ENCODE data around the gene SLC35F1.

SLC35F1 gene

DNA sequence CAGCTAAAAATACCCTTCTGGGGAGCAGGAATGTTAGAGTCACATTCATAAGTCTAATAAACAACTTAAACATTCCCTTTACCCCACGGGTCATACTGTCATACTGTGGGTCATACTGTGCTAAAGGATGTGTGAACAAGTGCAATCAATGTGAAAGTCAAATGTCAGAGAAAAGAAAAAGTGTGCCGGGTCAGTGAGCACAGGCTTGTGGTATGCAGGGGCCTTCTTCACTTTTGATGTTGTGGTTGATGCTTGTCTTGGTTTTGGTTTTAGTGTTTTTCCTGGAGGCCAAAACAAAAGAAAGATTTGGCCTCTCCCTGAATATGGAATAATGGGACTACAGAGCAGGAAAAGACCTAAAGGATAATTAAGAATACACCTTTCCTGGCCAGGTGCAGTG lies 373.1 kb downstream of the SLC35F1 start:
- TF ChIP-seq EZH2phosphoT487 (IDR thresholded peaks at IDR 0.05; ENCODE audit: low read depth), result no peak
- TF ChIP-seq, protein P1, sequence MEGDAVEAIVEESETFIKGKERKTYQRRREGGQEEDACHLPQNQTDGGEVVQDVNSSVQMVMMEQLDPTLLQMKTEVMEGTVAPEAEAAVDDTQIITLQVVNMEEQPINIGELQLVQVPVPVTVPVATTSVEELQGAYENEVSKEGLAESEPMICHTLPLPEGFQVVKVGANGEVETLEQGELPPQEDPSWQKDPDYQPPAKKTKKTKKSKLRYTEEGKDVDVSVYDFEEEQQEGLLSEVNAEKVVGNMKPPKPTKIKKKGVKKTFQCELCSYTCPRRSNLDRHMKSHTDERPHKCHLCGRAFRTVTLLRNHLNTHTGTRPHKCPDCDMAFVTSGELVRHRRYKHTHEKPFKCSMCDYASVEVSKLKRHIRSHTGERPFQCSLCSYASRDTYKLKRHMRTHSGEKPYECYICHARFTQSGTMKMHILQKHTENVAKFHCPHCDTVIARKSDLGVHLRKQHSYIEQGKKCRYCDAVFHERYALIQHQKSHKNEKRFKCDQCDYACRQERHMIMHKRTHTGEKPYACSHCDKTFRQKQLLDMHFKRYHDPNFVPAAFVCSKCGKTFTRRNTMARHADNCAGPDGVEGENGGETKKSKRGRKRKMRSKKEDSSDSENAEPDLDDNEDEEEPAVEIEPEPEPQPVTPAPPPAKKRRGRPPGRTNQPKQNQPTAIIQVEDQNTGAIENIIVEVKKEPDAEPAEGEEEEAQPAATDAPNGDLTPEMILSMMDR (IDR thresholded peaks at IDR 0.05; ENCODE audit: low read depth, low read length), result no peak
- Histone ChIP-seq H3K4me2 (ENCODE audit: low read length) (no peak overlapping the region), H3K79me2 (ENCODE audit: low read length) (no peaks in the 10 kb centered on the region), H3K4me1 (ENCODE audit: low read length) (peaks cover 3% of the 10 kb centered on the region; the same call in 1 of the 2 replicates), H3K27me3 (ENCODE audit: low read depth, low read length) (peaks cover 9% of the 10 kb centered on the region; the same call in 1 of the 2 replicates), H3K9me3 (ENCODE audit: insufficient read depth, low read length) (no peaks in the 10 kb centered on the region), H4K20me1 (ENCODE audit: insufficient read depth, low read length) (no peaks in the 10 kb centered on the region), H2AFZ (ENCODE audit: low read depth, low read length) (no peak overlapping the region), H3K4me3 (ENCODE audit: low read length) (no peak overlapping the region), H3K27ac (ENCODE audit: low read length) (no peak overlapping the region), H3K36me3 (replicated peaks; ENCODE audit: low read depth, low read length) (no peaks in the 10 kb centered on the region), H3K9ac (ENCODE audit: low read length) (no peak overlapping the region)

DNA sequence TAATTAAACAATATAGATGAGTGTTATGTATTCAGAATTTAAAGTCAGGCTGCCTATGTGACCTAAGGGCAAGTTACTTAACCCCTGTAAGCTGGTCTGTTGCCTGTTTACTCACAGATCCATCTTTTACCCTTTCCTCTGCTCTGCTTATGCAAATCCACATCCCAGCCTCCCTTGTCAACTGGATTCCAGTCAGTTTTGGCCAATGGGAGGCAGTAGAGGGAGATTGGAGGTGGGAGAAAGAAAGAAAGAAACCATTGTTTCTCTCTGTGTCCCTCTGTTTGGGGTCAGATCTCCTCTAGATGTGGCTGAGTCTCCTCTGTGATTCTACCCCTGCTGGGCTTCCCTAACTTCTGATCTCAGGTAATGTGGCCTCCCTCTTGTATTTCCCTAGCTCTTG lies 374.2 kb downstream of the SLC35F1 start:
- H3K9me3 ChIP-seq (ENCODE audit: insufficient read depth, low read length), result no peaks in the 10 kb centered on the region
- H3K4me2 ChIP-seq (ENCODE audit: low read length), result no peak overlapping the region
- H3K27me3 ChIP-seq (ENCODE audit: low read depth, low read length), result peaks cover 16% of the 10 kb centered on the region; the same call in 1 of the 2 replicates
- H3K27ac ChIP-seq (ENCODE audit: low read length), result no peak overlapping the region
- peaks cover 3% of the 10 kb centered on the region; the same call in 1 of the 2 replicates for H3K4me1 ChIP-seq (ENCODE audit: low read length)
- H4K20me1 ChIP-seq (ENCODE audit: insufficient read depth, low read length), result no peaks in the 10 kb centered on the region
- H2AFZ ChIP-seq (ENCODE audit: low read depth, low read length), result no peak overlapping the region
- no peak overlapping the region for H3K9ac ChIP-seq (ENCODE audit: low read length)
- H3K36me3 ChIP-seq (replicated peaks; ENCODE audit: low read depth, low read length), result no peaks in the 10 kb centered on the region
- H3K4me3 ChIP-seq (ENCODE audit: low read length), result no peak overlapping the region
- TF ChIP-seq, protein P1 (IDR thresholded peaks at IDR 0.05; ENCODE audit: low read depth, low read length), result no peak
- no peak for TF ChIP-seq EZH2phosphoT487 (IDR thresholded peaks at IDR 0.05; ENCODE audit: low read depth)
- no peaks in the 10 kb centered on the region for H3K79me2 ChIP-seq (ENCODE audit: low read length)

DNA sequence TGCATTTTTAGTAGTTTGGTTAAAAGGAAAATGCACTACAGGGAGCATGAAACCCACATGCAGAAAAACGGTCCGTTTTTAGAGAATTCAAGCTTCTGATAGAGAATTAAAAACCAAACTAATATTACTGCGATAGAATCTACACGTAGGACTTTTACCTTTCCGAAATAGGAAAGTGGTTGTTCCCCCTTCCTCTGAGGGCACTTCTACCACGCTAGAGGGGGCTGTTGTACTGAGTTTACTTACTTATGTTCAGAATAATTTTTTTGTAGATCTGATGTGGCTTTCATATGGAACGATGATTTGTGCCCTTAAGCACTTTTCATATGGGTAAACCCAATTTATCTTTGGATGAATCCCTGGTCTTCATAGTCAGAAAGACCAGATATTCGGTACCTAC lies 376.7 kb downstream of the SLC35F1 start:
- no peak overlapping the region for H3K9ac ChIP-seq (ENCODE audit: low read length)
- peaks cover 18% of the 10 kb centered on the region; the same call in 1 of the 2 replicates for H3K27me3 ChIP-seq (ENCODE audit: low read depth, low read length)
- H4K20me1 ChIP-seq (ENCODE audit: insufficient read depth, low read length), result no peaks in the 10 kb centered on the region
- H2AFZ ChIP-seq (ENCODE audit: low read depth, low read length), result no peak overlapping the region
- H3K79me2 ChIP-seq (ENCODE audit: low read length), result no peaks in the 10 kb centered on the region
- no peaks in the 10 kb centered on the region for H3K9me3 ChIP-seq (ENCODE audit: insufficient read depth, low read length)
- TF ChIP-seq EZH2phosphoT487 (IDR thresholded peaks at IDR 0.05; ENCODE audit: low read depth), result no peak
- TF ChIP-seq, protein P1 (IDR thresholded peaks at IDR 0.05; ENCODE audit: low read depth, low read length), result peak; percentile 70
- no peak overlapping the region for H3K27ac ChIP-seq (ENCODE audit: low read length)
- no peaks in the 10 kb centered on the region for H3K36me3 ChIP-seq (replicated peaks; ENCODE audit: low read depth, low read length)
- H3K4me2 ChIP-seq (ENCODE audit: low read length), result peak overlapping the region; percentile 55
- peaks cover 3% of the 10 kb centered on the region; the same call in 1 of the 2 replicates for H3K4me1 ChIP-seq (ENCODE audit: low read length)
- no peak overlapping the region for H3K4me3 ChIP-seq (ENCODE audit: low read length)

DNA sequence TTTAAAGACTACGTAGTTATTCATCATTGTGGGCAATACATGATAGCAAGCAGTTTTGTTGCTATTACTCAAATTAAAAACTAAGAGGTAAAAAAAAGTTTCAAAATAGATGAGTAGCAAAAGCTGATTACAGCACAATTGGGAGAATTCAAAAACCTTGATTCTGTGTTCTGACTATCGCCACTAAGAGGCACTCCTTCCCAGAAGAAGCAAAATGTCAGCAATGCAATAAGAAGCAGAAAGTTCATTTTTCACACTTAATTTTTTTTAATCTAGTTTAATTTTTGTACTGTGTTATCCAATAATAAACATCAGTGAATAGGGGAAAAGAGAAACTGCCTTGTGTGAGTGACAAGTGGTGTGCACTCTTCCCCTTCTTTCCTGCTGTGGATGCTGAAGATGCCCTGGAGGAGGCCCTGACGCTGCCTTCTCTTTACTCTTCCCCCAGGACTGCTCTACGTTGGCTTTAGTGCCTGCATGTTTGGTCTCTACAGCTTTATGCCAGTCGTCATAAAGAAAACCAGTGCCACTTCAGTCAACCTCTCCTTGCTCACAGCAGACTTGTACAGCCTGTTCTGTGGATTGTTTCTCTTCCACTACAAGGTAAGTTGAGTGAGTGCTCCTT lies 377.8 kb downstream of the SLC35F1 start:
- no peaks in the 10 kb centered on the region for H4K20me1 ChIP-seq (ENCODE audit: insufficient read depth, low read length)
- peaks cover 3% of the 10 kb centered on the region; the same call in 1 of the 2 replicates for H3K4me1 ChIP-seq (ENCODE audit: low read length)
- H3K27me3 ChIP-seq (ENCODE audit: low read depth, low read length), result peaks cover 18% of the 10 kb centered on the region; the same call in 1 of the 2 replicates
- H3K9ac ChIP-seq (ENCODE audit: low read length), result no peak overlapping the region
- H3K4me2 ChIP-seq (ENCODE audit: low read length), result no peak overlapping the region
- H3K27ac ChIP-seq (ENCODE audit: low read length), result no peak overlapping the region
- no peaks in the 10 kb centered on the region for H3K79me2 ChIP-seq (ENCODE audit: low read length)
- H2AFZ ChIP-seq (ENCODE audit: low read depth, low read length), result no peak overlapping the region
- H3K36me3 ChIP-seq (replicated peaks; ENCODE audit: low read depth, low read length), result no peaks in the 10 kb centered on the region
- H3K4me3 ChIP-seq (ENCODE audit: low read length), result no peak overlapping the region
- no peaks in the 10 kb centered on the region for H3K9me3 ChIP-seq (ENCODE audit: insufficient read depth, low read length)
- TF ChIP-seq EZH2phosphoT487 (IDR thresholded peaks at IDR 0.05; ENCODE audit: low read depth), result no peak
- TF ChIP-seq, protein P1 (IDR thresholded peaks at IDR 0.05; ENCODE audit: low read depth, low read length), result peak; percentile 61
